KMS-11 (cell line): ENCODE data around the gene FOXB1.

Experiments
- H2AFZ ChIP-seq: fragments of 200-600 bp; sonication (generic); 2 replicates; pipeline ENCODE4 v1.6.1; 2016; ENCODE audit warnings: antibody characterized with exemption, mixed run types, low read depth
- H3K27ac ChIP-seq: fragments of 200-600 bp; sonication (generic); 2 replicates; pipeline ENCODE4 v1.6.1; 2016; ENCODE audit warnings: mild to moderate bottlenecking, mixed run types
- H3K27me3 ChIP-seq: fragments of 200-600 bp; sonication (generic); 2 replicates; pipeline ENCODE4 v1.6.1; 2017; ENCODE audit warnings: mild to moderate bottlenecking, low read depth, mixed run types, moderate library complexity; ENCODE audit not compliant: insufficient read depth
- H3K36me3 ChIP-seq: fragments of 200-600 bp; sonication (generic); 2 replicates; pipeline ENCODE4 v1.6.1; 2017; ENCODE audit warnings: mild to moderate bottlenecking, mixed run types; ENCODE audit not compliant: insufficient read depth
- H3K4me1 ChIP-seq: fragments of 200-600 bp; sonication (generic); 2 replicates; pipeline ENCODE4 v1.6.1; 2016; ENCODE audit warnings: mild to moderate bottlenecking, low read depth, mixed run types; ENCODE audit not compliant: poor library complexity, severe bottlenecking
- H3K4me2 ChIP-seq: fragments of 200-600 bp; sonication (generic); 2 replicates; pipeline ENCODE4 v1.7.0; 2016; ENCODE audit warnings: mild to moderate bottlenecking, mixed run types
- H3K4me3 ChIP-seq: fragments of 200-600 bp; sonication (generic); IDR thresholded peaks from 2 replicates; pipeline ENCODE4 v1.6.1; 2017; ENCODE audit warnings: low read depth, low read length, mixed read lengths; ENCODE audit not compliant: insufficient read depth
- H3K79me2 ChIP-seq: fragments of 200-600 bp; sonication (generic); 2 replicates; pipeline ENCODE4 v1.6.1; 2016; ENCODE audit warnings: low read depth, mixed run types; ENCODE audit not compliant: insufficient read depth
- H3K9ac ChIP-seq: fragments of 200-600 bp; sonication (generic); 2 replicates; pipeline ENCODE4 v1.6.1; 2016; ENCODE audit warnings: mild to moderate bottlenecking, mixed run types
- H4K20me1 ChIP-seq: fragments of 200-600 bp; sonication (generic); 2 replicates; pipeline ENCODE4 v1.6.1; 2016; ENCODE audit warnings: mild to moderate bottlenecking, mixed run types; ENCODE audit not compliant: insufficient read depth
- TF ChIP-seq, protein P1 (sequence below): fragments of 200-600 bp; sonication (generic); conservative IDR thresholded peaks from 2 replicates; pipeline ENCODE4 v1.6.1; 2017; ENCODE audit warnings: low read depth, mild to moderate bottlenecking, antibody characterized with exemption, low read length, moderate library complexity, mixed read lengths

Gene FOXB1

DNA sequence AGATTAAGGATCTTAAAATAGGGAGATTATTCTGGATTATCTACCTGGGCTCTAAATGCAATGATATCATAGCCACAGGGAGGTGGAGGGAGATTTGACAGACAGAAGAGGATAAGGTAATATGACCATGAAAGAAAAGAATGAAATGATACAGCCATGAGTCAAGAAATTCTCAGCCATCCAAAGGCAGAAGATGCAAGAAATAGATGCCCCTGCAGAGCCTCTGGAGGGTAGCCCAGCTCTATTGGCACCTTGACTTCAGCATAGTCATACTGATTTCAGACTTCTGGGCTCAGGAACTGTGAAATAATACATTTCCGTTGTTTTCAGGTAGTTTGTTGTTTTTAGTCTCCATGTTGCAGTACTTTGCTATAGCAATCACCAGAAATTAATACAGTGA is 31.9 kb upstream of the FOXB1 start:
- no peaks in the 10 kb centered on the region for H3K36me3 ChIP-seq
- H3K4me2 ChIP-seq: no peak overlapping the region
- no peaks in the 10 kb centered on the region for H4K20me1 ChIP-seq
- no peak overlapping the region for H3K27ac ChIP-seq
- H2AFZ ChIP-seq: no peak overlapping the region
- H3K79me2 ChIP-seq: no peaks in the 10 kb centered on the region
- no peaks in the 10 kb centered on the region for H3K27me3 ChIP-seq
- no peak overlapping the region for H3K4me3 ChIP-seq
- H3K9ac ChIP-seq: no peak overlapping the region
- TF ChIP-seq, protein P1, sequence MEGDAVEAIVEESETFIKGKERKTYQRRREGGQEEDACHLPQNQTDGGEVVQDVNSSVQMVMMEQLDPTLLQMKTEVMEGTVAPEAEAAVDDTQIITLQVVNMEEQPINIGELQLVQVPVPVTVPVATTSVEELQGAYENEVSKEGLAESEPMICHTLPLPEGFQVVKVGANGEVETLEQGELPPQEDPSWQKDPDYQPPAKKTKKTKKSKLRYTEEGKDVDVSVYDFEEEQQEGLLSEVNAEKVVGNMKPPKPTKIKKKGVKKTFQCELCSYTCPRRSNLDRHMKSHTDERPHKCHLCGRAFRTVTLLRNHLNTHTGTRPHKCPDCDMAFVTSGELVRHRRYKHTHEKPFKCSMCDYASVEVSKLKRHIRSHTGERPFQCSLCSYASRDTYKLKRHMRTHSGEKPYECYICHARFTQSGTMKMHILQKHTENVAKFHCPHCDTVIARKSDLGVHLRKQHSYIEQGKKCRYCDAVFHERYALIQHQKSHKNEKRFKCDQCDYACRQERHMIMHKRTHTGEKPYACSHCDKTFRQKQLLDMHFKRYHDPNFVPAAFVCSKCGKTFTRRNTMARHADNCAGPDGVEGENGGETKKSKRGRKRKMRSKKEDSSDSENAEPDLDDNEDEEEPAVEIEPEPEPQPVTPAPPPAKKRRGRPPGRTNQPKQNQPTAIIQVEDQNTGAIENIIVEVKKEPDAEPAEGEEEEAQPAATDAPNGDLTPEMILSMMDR: no peak
- no peaks in the 10 kb centered on the region for H3K4me1 ChIP-seq

GRCh38 chr15:59976480-59977271 is 27.4 kb upstream of the FOXB1 start:
- no peaks in the 10 kb centered on the region for H3K79me2 ChIP-seq
- no peaks in the 10 kb centered on the region for H3K36me3 ChIP-seq
- no peaks in the 10 kb centered on the region for H4K20me1 ChIP-seq
- H3K27me3 ChIP-seq: no peaks in the 10 kb centered on the region
- no peak overlapping the region for H3K4me2 ChIP-seq
- H3K4me3 ChIP-seq: no peak overlapping the region
- H3K27ac ChIP-seq: no peak overlapping the region
- TF ChIP-seq, protein P1: no peak
- no peaks in the 10 kb centered on the region for H3K4me1 ChIP-seq
- H2AFZ ChIP-seq: no peak overlapping the region
- H3K9ac ChIP-seq: no peak overlapping the region

DNA sequence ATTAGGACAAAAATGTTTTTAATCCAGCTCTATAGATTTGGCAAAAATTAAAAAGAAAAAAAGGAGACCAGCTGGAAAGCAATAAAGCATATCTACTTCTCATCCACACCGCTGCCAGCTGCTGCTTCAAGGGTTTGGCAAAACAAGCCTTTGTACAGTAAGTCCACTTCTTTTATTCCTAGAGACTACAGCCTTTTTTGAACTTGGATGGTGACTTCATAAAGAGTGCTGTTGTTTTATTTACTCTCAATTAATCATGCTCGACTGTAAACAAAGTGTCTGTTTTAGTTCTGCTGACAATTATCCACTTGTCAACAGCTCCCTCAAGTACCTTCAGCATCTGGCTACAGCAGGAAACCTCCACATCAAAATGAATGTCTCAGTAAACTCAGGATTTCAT is 12.3 kb upstream of the FOXB1 start:
- no peak overlapping the region for H3K9ac ChIP-seq
- H3K36me3 ChIP-seq: no peaks in the 10 kb centered on the region
- H3K4me3 ChIP-seq: no peak overlapping the region
- H3K4me1 ChIP-seq: peaks cover 4% of the 10 kb centered on the region
- TF ChIP-seq, protein P1: no peak
- H2AFZ ChIP-seq: no peak overlapping the region
- H3K27ac ChIP-seq: no peak overlapping the region
- H3K27me3 ChIP-seq: no peaks in the 10 kb centered on the region
- H3K4me2 ChIP-seq: no peak overlapping the region
- H3K79me2 ChIP-seq: no peaks in the 10 kb centered on the region
- H4K20me1 ChIP-seq: no peaks in the 10 kb centered on the region

GRCh38 chr15:59993041-59993750 is 10.9 kb upstream of the FOXB1 start:
- Histone ChIP-seq H3K79me2 (no peaks in the 10 kb centered on the region), H3K27ac (no peak overlapping the region), H2AFZ (no peak overlapping the region), H3K4me2 (no peak overlapping the region), H3K27me3 (no peaks in the 10 kb centered on the region), H3K9ac (no peak overlapping the region), H4K20me1 (no peaks in the 10 kb centered on the region), H3K4me1 (peaks cover 11% of the 10 kb centered on the region), H3K36me3 (no peaks in the 10 kb centered on the region), H3K4me3 (no peak overlapping the region)
- TF ChIP-seq, protein P1: no peak
